Stimulated activated CD4-positive, alpha-beta T cell treated with anti-CD3 and anti-CD28 coated beads, Interleukin-12 subunit alpha, Interleukin-12 subunit beta, amount 100 ng/mL, for 24 hours (primary cell): Measurements from ENCODE around the gene BEST2.

ENCODE experiments used
- DNase-seq, 2 experiments: peaks; one replicate each; pipeline ENCODE4 v3.0.0-alpha.2; 2020; ENCODE audit warnings: low read depth in 2 of 2

BEST2 gene

DNA sequence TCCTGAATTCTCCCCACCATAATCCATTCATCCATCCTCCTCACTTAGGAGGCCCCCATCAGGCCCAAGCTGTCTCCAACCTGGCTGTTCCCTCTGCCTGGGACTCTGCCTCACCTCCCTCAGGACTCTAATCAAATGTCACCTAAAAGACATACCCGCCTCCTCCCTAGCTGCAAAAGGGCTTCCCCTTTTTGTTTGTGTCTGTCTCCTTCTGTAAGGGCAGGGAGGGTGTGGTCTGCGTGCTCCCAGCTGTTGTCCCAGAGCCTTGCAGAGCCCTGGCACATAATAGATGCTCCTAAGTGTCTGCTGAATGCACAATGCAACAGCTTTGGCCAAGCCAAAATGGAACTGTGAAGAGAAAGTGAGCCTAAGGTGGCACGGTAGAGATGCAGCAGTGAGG is 21.5 kb upstream of the BEST2 start:
- no peak for DNase-seq

- no peak for DNase-seq
These were observed 20.3 kb upstream of the BEST2 start for GRCh38 chr19:12731337-12731736.

- peak in 1 of 2 experiments; percentile 61 for DNase-seq
These were observed 18.0 kb upstream of the BEST2 start for GRCh38 chr19:12733369-12734214.

DNA sequence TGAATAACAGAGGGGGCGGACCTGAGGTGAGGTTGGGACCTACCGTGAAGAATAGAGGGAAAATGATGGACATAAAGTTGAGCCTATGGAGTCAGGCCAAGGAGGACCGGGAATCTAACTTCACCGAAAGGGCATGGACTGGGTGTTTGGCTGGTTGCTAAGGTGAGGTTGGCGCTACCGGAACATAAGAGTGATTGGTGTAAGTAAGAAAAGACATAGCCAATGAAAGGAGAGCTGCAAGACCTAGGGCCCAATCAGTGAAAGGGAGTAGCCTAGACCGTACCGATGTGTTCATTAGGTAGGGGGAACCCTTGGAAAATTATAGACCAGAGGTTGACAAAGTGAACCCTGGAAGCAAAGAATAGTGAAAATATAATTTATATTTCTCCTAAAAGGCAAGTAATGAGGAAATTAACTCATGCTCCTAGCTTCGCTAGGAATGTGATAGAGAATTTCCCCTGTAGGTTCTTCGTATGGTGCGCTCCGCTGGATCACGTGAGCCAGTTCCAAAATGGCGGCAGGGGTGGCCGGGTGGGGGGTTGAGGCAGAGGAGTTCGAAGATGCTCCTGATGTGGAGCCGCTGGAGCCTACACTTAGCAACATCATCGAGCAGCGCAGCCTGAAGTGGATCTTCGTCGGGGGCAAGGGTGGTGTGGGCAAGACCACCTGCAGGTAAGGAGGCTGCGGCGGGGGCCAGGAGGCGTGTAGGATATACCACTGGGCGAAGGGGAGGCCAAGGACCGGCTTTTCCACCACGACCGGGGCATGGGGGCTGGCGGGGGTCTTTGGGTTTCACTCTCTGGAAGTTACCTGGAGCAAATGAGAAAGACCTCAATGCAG is 14.4 kb upstream of the BEST2 start, which contains the start of gene GET3:
GET3 (plus strand) TSS at position 503 of the 840 bp plus-strand sequence; CDS start at position 512, 9 bp downstream.
- peak; percentile 55 to 69 for DNase-seq

GRCh38 chr19:12737835-12738351 is 13.7 kb upstream of the BEST2 start:
- DNase-seq, result no peak

- no peak for DNase-seq
These were observed 6.3 kb upstream of the BEST2 start for GRCh38 chr19:12745166-12745897.

- DNase-seq, result no peak
These were observed 3.1 kb upstream of the BEST2 start for GRCh38 chr19:12748489-12748888.

GRCh38 chr19:12749938-12750521 is 1.6 kb upstream of the BEST2 start:
- DNase-seq, result no peak

DNA sequence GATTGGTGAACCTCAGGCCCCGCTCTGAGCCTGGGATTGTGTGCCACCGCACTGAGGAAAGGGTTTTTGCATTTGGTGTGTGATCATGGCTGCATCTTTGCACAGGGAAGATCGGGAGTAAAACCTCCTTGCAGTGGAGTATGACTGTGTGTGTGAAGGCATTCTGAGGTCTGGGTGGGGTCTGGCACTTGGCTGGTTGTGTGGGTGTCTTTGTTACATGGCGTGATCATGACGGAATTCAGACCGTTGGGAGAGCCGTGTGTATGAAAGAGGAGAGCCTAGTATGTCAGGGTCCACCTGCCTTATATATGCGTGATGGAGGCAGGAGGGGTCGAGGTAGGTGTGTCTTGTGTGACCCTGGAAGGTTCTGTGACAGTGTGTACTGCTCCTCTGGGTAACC is 740 bp upstream of the BEST2 start:
- DNase-seq, result no peak

- no peak for DNase-seq
These were observed 628 bp downstream of the BEST2 start for GRCh38 chr19:12752056-12752781.

- no peak for DNase-seq
These were observed 3.0 kb downstream of the BEST2 start for GRCh38 chr19:12754465-12755196.

DNA sequence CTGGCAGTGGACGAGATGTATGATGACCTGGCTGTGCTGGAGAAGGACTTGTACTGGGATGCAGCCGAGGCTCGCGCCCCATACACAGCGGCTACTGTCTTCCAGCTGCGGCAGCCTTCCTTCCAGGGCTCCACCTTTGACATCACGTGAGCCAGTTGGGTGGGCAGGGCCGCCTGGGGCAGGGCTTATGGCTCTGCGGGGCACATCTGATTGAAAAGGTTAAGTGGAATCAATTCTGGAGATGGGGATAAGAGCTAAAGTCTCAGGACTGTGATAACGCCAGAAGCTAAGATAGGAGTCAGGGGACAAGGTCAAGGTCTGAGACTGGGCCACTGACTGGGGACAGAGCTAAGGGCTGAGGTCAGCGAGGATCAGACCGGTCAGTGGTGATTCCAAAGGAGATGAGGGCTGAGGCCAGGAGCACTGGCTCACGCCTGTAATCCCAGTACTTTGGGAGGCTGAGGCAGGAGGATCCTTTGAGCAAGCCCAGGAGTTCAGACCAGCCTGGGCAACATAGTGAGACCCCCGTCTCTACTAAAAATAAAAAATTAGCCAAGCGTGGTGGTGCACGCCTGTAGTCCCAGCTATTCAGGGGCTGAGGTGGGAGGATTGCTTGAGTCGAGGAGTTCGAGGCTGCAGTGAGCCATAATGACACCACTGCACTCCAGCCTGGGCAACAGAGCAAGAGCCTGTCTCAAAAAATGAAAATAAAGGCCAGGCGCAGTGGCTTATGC is 4.7 kb downstream of the BEST2 start:
- no peak for DNase-seq

GRCh38 chr19:12757544-12758274 is 6.1 kb downstream of the BEST2 start:
- DNase-seq, result peak; percentile 27 to 58

GRCh38 chr19:12759686-12760085 is 8.1 kb downstream of the BEST2 start:
- no peak for DNase-seq

GRCh38 chr19:12763100-12763499 is 11.5 kb downstream of the BEST2 start:
- no peak for DNase-seq

- DNase-seq, result no peak
These were observed 13.1 kb downstream of the BEST2 start for GRCh38 chr19:12764698-12765097.

DNA sequence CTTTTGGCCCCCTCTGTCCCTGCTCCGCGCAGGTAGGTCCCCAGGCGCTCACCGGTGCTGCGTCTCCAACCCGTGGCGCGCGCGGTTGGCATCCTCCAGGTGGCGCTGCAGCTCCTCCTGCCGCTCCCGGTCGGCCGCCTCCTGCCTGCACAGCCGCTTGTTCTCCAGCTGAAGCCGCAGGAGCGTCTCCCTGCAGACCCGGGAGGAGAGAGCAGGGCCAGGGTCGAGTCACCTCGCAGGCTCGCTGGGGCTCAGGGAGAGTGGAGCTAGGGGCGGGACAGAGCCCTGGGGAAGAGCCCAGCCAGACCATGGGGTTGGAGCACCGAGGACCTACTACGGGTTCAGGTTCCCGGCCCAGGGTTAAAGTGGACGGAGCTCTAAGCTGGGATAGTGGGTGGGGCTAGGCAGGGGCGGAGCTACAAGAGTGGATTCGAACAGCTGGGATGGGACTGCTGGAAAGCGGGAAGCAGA is 14.5 kb downstream of the BEST2 start:
- peak; percentile 56 to 69 for DNase-seq

DNA sequence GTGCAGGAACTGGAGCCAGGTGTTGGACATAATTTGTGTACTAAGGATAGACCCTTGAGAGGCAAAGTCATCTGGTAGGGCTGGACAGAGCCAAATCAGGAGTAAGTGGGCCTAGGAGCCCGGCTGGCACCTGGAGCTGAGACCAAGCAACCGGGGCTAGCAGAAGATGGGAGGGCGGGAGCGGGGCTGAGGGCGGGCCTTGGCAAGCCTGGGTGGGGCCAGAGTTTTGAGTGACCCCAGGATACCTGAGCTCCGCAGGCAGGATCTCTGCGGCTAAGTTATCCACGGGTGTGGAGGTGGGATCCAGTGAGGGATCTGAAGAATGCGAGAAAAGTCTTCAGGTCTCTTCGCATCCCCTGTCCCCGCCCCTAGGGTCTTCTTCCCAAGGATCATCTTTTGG is 15.6 kb downstream of the BEST2 start:
- no peak for DNase-seq
